ENCODE measurements around the gene PCYT1A. TPM values are rescaled to one million over a fixed set of nuclear protein-coding genes. Genes with fewer than 3 reads are reported as not detected.

The PCYT1A gene
- total RNA-seq, 4 donors from 2014 or later = 90.5 to 123 (median 99.0) TPM

GRCh38 chr3:196280689-196281440 lies 6.7 kb downstream of the PCYT1A start:
- Histone ChIP-seq H3K27me3 (no peaks in the 10 kb centered on the region), H3K9me3 (no peaks in the 10 kb centered on the region), H3K4me1 (peaks cover 70 to 71% of the 10 kb centered on the region in 2 donors), H3K27ac (peak overlapping the region; percentile 98 to 100 (median 99)), H3K4me3 (no peak overlapping the region), H3K36me3 (no peaks in the 10 kb centered on the region)
- intact Hi-C loops (cut with DNase I; ENCODE audit: low total_unique reads) = no loop called here
- peak in 1 of 2 donors; percentile 55 for ATAC-seq
- in situ Hi-C loops (cut with MboI; ENCODE audit: low sequenced_read_pairs in 4 of 4) = no loop called here
- TF ChIP-seq CTCF (IDR thresholded peaks at IDR 0.05 in 4 of 5, conservative IDR thresholded peaks at IDR 0.05 in 1 of 5) (no peak), POLR2A (IDR thresholded peaks at IDR 0.05) (no peak)
- no peak for DNase-seq

- intact Hi-C loops (cut with DNase I; ENCODE audit: low total_unique reads) = no loop called here
- no peak for TF ChIP-seq POLR2A (IDR thresholded peaks at IDR 0.05)
- no peak for TF ChIP-seq CTCF (IDR thresholded peaks at IDR 0.05 in 4 of 5, conservative IDR thresholded peaks at IDR 0.05 in 1 of 5)
- peaks cover 27 to 38% of the 10 kb centered on the region in 2 donors for H3K4me1 ChIP-seq
These were observed 12.4 kb downstream of the PCYT1A start for GRCh38 chr3:196275126-196275525.

GRCh38 chr3:196274585-196274984 lies 12.9 kb downstream of the PCYT1A start:
- TF ChIP-seq CTCF (IDR thresholded peaks at IDR 0.05 in 4 of 5, conservative IDR thresholded peaks at IDR 0.05 in 1 of 5) = no peak
- TF ChIP-seq POLR2A (IDR thresholded peaks at IDR 0.05) = no peak
- DNase-seq (no peak), ATAC-seq (no peak)
- H3K27ac ChIP-seq = peak overlapping the region in 2 of 4 donors; percentile 13 to 80
- no peaks in the 10 kb centered on the region for H3K27me3 ChIP-seq
- peaks cover 0 to 4% of the 10 kb centered on the region in 2 donors for H3K36me3 ChIP-seq
- in situ Hi-C loops (cut with MboI; ENCODE audit: low sequenced_read_pairs in 4 of 4) = no loop called here
- intact Hi-C loops (cut with DNase I; ENCODE audit: low total_unique reads) = no loop called here
- peaks cover 21 to 33% of the 10 kb centered on the region in 2 donors for H3K4me1 ChIP-seq
- no peaks in the 10 kb centered on the region for H3K9me3 ChIP-seq
- no peak overlapping the region for H3K4me3 ChIP-seq

More at GRCh38 chr3:196275126-196275525, 12.4 kb downstream of the PCYT1A start:
- in situ Hi-C loops (cut with MboI; ENCODE audit: low sequenced_read_pairs in 4 of 4) = no loop called here
- Histone ChIP-seq H3K9me3 (no peaks in the 10 kb centered on the region), H3K36me3 (no peaks in the 10 kb centered on the region), H3K27ac (peak overlapping the region in 2 of 4 donors; percentile 9 to 80), H3K27me3 (no peaks in the 10 kb centered on the region), H3K4me3 (no peak overlapping the region)
- no peak for DNase-seq
- no peak for ATAC-seq

GRCh38 chr3:196273655-196274054 lies 13.9 kb downstream of the PCYT1A start:
- TF ChIP-seq CTCF (IDR thresholded peaks at IDR 0.05 in 4 of 5, conservative IDR thresholded peaks at IDR 0.05 in 1 of 5) (no peak), POLR2A (IDR thresholded peaks at IDR 0.05) (no peak)
- ATAC-seq = no peak
- H3K36me3 ChIP-seq = peaks cover 0 to 13% of the 10 kb centered on the region in 2 donors
- H3K27me3 ChIP-seq = no peaks in the 10 kb centered on the region
- H3K4me1 ChIP-seq = peaks cover 12 to 24% of the 10 kb centered on the region in 2 donors
- in situ Hi-C loops (cut with MboI; ENCODE audit: low sequenced_read_pairs in 4 of 4) = no loop called here
- H3K4me3 ChIP-seq = no peak overlapping the region
- no peak for DNase-seq
- H3K27ac ChIP-seq = peak overlapping the region in 2 of 4 donors; percentile 14 to 80
- H3K9me3 ChIP-seq = no peaks in the 10 kb centered on the region
- intact Hi-C loops (cut with DNase I; ENCODE audit: low total_unique reads) = no loop called here
